NCI-H524 treated with DMSO at 0.1 percent for 48 hours (cell line): ENCODE results near the gene SERTAD4.
"Not testable (repeated sequence)": the region's sequence is repeated elsewhere in the genome, so short reads cannot be mapped to it uniquely, and the experiment has no call there.

Source experiments
- DNase-seq: peaks from one replicate; lab custom pipeline; 2025; lab: John Stamatoyannopoulos, UW

The SERTAD4 gene

DNA sequence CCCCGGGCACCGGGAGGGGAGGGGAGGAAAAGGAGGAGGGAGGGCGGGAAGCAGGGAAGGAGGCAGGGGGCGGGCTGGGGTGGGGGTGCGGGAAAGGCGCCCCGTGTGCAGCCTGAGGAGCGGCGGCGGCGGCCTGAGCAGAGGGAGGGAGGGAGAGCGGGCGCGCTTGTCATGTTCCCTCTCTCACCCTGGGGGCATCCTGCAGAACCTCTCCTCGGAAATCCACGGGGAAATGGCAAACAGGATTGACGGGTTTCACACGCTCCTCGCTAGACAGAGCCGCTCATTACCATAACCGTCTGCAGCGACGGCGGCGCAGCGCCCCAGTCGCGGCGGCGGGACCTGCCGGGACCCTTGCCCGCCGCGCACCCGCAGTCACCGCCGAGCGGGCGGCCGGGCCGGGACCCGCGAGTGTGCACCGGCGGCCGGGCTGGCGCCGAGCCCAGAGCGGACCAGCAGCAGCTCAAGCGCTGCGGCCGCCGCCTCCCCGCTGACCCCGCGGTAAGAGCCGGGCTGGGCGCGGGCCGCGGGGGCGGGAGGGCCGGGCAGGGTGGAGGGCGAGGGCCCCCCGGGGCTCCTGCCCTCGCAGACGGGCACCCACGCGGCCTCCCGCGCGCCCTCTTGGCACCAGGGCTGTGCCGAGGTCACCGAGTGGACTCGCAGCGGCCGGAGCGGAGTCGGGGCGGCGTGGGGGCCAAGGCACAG lies at the start of gene SERTAD4:
SERTAD4 (plus strand) TSS at position 286 of the 705 bp plus-strand sequence. CDS start 5,165 bp downstream, outside the sequence.
- no peak for DNase-seq

DNA sequence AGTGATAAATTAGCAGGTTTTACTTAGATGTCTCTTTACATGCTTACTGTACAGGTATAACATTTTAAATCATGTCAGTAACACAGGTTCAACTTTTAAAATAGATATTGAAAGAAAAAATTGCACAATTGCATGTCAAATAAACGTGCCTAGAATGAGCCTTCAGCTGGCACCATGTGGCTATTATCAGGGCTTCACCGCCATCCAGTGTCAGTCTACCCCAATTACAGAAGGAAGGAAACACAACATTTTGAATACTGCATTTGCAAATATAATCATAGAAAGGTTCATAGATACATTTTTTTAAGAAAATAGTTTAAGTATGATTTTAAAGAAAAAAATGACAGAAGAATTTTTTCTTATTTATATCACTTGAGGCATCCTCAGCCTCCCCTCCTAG lies 47.5 kb upstream of the SERTAD4 start:
- DNase-seq: no peak

DNA sequence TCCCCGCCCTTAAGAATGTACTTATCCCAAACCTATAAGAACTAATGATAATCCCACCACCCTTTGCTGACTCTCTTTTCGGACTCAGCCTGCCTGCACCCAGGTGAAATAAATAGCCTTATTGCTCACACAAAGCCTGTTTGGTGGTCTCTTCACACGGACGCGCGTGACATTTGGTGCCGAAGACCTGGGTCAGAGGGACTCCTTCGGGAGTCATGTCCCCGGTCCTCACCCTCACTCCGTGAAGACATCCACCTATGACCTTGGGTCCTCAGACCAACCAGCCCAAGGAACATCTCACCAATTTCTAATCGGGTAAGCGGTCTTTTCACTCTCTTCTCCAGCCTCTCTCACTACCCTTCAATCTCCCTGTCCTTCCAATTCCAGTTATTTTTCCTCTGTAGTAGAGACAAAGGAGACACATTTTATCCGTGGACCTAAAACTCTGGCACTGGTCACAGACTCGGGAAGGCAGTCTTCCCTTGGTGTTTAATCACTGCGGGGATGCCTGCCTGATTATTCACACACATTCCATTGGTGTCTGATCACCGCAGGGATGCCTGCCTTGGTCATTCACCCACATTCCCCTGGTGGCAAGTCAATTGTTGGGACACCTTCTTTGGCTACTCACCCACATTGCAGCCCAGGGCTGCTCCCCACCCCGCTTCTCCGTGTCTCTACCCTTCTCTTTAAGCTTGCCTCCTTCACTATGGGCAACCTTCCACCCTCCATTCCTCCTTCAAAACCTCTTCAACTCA lies 44.6 kb upstream of the SERTAD4 start:
- DNase-seq: not testable (repeated sequence)

DNA sequence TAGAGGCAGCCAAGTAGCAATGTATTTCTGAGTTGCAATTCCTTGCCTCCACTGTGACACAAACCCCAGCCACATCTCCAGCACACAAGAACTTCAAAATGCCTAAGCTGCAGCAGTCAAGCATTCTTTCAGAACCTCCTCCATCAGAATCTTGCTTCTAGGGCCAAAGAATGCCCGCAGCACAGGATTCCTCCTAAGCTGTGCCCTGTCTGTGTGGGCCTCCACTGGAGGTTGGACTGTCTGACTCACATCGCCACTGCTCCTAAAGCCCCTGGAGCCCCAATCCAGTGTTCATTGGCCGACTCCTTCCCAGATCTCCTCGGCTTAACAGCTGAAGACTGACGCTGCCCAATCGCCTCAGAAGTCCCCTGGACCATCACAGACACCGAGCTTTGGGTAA lies 43.2 kb upstream of the SERTAD4 start:
- DNase-seq: no peak

DNA sequence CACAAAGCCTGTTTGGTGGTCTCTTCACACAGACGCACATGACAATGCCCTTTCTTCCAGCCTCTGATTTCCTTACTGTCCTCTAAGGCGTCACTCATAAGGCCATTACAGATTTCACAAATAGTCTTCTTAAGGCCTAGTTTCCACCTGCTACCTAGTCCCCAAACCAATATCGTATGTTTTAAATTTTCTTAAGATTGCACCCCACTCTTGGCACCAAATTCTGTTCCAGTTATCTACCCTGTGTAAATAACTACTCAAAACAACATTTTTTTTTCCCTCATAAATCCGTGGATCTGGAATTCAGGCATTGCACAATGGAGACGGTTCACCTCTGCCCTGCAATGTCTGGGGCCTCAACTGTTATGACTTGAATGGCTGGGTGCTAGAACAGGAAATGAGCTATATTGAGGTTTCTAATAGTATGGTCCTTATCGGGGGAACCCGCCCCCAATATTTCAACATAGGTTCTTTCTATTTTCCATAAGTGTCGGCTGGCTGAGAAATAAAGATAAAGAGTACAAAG lies 36.9 kb upstream of the SERTAD4 start:
- DNase-seq: no peak

DNA sequence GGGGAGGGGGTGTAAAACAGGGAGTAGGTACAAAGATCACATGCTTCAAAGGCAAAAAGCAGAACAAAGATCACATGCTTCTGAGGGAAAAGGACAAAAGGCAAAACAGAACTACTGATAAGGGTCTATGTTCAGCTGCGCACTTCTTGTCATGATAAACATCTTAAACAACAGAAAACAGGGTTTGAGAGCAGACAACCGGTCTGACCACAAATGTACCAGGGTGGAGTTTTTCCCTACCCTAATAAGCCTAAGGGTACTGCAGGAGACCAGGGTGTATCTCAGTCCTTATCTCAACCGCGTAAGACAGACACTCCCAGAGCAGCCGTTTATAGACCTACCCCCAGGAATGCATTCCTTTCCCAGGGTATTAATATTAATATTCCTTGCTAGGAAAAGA lies 36.3 kb upstream of the SERTAD4 start:
- DNase-seq: not testable (repeated sequence)

DNA sequence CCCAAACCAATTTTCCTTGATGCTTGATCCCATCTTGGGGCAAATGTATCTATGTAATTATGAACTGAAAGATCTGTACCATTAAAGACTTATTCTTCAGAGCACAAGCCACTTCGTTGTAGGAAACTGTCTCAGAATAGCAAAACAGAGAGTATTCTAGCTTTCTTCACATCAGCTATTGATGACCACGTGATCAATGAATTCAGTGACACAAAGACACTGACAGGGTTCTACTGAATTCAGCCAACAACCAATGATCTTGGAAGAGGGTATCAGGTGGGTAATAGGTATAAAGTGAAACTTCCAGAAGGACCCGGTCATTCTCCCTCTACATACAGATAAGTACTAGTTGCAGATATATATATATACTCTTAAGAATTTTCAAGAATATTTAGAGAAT lies 33.8 kb upstream of the SERTAD4 start:
- DNase-seq: no peak

DNA sequence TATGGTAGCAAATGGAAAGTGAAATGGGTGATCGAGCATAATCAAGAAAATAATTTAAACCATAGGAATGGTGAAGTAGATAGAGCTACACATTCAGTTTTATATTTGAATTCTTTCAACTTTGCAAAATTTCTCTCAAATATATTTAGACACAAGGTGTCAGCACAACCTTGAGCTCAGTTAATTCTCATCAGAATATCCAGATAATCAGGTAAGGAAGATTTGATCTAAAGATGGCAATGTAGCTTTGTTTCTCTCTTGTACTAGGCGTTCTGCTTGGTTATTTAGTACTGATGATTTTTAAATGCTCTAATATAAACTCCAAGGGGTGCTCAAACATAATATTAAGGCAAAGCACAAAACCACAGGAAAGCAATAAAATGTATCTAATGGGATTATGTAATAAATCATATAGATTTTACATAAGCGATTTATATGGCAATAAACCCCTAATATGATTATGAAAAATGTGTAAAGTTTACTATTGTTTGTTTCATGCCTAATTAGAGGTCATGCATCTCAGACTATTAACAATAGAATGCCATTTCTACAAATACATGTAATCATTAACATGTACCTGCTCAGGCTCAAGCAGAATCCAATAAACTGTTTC lies 32.4 kb upstream of the SERTAD4 start:
- no peak for DNase-seq

DNA sequence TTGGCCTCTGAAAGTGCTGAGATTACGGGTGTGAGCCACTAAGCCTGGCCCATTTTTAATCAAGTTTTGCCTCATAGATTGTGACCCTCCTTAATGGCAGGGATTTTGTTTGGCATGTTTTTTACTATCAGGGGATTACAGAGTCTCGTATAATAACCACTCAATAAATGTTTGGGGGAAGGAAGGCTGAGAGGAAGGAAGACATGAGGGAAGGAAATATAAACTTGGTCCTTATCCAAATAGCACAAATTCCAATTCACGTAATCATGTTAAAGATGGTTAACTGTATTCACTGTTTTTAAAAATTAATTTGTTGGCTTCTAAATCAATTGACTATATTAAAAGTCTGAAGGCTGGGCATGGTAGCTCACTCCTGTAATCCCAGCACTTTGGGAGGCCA lies 30.9 kb upstream of the SERTAD4 start:
- no peak for DNase-seq

DNA sequence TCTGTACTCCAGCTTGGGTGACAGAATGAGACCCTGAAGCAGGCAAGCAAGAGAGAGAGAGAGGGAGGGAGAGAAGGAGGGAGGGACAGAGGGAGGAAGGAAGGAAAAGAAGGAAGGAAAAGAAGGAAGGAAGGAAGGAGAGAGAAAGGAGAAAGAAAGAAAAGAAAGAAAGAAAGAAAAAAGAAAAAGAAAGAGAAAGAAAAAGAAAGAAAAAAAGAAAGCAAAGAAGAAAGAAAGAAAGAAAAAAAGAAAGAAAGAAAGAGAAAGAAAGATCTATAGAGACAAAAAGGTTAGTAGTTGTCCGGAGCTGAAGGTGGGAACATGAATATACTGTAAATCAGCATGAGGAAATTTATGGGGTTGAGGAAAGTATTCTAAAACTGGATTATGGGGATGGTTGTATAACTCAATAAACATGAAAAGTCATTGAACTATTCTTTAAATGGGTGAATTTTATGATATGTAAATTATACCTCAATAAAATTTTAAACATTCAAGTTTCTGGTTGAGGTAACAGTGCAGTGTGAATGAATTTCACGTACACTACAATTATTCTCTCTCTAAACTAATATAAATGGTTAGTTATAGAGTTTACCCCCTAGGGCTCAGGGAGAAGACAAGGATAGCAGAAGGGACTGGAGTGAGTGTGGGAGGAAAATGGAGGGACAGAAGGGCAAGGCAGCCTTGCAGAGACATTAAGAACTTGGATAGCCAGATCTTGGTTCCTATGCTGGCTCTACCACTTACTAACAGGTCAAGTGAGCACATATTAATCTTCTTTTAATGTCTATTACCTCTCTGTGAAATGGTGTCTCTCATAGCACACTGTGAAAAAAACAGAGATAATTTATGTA lies 24.8 kb upstream of the SERTAD4 start:
- no peak for DNase-seq

DNA sequence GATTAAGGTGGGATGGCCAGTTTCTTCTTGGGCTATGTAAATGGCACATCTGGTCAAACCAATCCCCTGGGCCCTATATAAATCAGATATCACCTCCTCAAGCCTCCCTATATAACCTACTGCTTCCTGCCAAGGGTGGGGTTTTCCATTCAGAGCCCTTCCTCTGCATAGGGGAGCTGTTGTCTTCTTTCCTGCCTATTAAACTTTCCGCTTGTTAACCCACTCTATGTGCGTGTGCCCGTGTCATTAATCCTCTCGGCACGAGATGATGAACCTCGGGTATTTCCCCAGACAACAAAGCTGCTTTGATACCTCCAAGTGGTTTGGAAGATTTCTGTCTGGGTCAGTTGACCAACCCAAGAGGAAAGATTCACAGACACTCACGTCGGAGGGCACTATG lies 19.3 kb upstream of the SERTAD4 start:
- no peak for DNase-seq

DNA sequence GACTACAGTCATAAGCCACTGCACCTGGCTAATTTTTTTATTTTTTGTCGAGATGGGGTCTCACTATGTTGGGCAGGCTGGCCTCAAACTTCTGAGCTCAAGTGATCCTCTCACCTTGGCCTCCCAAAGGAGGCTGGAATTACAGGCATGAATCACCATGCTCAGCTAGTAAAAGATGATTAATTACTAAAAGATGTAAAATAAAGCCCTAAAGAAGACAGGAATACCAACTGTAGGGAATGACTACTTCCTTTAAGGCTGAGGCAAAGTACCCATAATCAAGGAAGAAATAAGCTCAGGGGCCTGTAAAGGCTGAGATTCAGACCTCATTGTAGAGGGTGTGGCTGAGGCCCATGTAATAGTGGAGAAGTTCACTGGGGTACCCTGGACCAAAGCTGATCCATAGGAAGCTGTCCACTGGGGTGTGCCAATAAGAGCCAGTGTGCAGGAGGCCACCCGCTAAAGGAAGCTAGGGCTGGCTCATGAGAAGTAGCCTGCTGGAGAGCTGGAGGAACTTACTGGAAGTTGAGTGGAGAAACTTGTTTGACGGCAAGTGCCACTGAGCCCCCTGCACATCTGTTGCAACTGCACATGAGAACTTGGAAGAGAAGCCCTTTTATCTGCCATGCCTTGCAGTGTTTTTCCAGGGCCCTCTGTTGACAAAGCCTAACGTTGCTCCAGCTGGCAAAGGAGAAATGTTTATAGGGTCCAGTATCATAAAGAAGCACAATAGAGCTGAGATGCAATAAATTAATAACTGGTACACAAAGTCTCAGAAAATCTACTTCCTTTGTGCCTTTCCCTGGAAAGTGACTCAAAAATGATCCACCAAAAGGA lies 17.8 kb upstream of the SERTAD4 start:
- DNase-seq: no peak

DNA sequence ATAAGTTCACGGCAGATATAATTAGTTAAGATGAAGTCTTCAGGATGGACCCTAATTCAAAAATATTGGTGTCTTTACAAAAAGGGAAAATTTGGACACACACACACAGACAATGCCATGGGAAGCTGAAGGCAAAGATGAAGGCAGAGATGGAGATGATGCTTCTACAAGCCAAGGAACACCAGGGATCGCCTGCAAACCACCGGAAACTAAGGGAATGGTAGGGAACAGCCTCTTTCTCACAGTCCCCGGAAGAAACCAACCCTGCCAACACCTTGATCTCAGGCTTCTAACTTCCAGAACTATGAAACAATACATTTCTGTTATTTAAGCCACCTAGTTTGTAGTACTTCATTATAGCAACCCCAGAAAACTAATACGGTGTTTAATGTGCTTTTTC lies 15.1 kb upstream of the SERTAD4 start:
- DNase-seq: no peak

DNA sequence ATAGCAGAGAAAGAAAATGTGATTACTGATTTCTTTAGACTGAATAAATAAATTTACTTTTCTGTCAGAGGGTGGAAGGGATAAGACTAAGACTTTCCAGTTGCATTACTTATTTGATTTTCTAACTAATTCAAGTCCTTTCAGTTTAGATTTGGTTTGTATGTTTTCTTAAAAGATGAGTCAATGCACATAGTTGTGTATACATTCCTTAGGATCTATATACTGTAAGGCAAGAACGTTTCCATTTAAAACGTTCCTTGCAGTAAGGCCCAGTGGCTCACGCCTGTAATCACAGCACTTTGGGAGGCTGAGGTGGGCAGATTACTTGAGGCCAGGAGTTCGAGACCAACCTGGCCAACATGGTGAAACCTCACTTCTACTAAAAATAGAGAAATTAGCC lies 14.5 kb upstream of the SERTAD4 start:
- no peak for DNase-seq

DNA sequence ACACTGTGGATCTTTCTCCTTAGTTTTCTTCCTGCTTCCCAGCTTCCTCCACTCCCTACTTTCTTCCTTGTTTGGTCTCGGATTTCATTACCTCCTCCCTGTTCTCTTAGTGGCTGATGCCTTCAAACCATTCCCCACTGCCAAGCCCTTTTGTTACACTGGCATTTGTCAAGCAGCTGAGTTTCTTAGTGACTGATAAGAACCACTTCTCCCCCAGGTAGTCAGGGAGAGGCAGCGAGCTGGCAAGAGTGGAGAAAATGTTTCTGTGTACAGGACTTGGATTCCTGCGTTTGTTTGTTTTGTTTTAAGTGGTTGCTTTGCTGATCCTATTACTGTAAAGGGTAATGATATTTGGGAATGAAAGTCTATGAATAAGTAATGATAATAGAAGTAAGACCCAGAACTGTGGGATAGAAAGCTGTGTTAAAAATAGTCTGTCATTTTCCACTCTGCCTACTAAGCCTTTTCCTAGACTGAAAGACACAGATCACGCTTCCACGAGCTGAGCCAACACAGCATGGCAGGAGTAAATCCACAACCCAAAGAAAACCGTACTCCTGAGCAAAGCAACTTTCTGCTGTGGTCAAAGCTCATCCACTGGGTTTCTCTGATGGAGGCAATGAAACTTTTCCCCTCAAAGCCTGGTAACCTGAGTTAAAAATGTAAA lies 10.1 kb upstream of the SERTAD4 start:
- no peak for DNase-seq

DNA sequence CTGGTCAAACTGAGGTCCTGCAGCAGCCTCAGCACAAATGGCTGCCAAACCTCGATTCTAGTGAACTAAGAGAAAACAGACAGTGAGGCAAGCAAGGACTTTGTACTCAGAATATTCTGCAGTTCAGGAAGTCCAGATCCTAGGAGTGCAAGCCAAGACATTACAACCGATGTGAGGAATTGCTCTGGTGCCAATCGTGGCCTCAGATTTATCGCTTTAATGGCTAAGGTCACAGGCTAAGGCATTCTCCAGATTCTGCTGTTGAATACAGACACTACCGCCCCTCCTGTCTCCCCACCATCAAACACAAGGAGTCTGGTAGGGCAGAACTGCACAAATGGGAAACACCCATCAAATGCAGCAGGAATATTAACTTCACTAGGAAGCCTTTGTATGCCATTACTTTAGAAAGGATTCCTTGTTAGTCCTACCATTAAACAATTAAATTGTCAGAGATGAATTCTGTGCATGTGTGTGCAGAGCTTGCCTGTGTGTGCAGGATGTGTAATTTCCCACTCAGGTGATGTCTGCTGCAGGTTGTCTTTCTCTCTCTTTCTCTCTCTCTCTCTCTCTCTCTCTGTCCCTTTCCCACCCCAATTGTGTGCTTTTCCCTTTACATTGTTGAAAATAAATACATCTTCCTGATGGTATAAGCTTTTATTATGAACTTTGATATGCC lies 9.2 kb upstream of the SERTAD4 start:
- no peak for DNase-seq

DNA sequence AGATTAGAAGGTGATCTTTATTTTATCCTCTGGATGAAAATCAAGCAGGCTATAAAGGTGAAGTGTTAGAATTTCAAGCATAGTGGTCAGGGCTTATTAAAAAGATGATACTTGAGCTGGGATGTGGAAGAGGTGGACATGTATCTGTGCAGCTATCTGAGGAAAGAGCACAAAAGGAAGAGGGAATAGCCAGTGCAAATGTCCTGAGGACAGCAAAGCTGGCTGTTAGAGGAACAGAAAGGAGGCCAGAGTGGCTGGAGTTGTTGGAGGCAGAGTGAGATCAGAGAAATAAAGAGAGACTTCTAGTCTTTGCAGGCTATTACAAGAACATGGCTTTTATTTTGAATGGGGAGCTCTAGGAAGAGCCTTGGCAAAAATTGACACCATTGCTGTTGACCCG lies 4.4 kb upstream of the SERTAD4 start:
- no peak for DNase-seq

DNA sequence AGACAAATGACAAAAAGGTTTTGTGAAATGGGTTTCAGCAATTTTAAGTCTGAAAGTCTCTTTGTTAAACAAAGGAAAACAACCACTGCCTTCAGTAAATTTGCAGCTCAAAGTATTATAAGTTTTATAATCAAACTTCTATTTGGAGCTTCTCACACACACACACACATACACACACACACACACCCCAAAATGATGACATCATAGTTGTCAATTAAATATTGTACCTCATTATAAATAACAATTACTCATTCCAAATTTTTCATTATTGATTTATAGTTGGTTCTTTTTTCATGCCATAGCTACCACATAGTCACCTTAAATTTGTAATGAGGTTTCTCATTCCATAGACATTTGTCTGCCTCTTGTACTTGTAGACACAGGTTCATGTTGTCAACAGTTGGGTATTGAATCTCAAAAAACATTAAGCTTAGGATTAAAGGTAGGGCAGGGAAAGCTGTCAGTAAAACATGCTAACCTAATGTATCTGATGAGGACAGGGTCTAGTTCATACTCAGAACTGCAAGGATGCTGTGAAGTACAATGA lies 2.4 kb upstream of the SERTAD4 start:
- no peak for DNase-seq

DNA sequence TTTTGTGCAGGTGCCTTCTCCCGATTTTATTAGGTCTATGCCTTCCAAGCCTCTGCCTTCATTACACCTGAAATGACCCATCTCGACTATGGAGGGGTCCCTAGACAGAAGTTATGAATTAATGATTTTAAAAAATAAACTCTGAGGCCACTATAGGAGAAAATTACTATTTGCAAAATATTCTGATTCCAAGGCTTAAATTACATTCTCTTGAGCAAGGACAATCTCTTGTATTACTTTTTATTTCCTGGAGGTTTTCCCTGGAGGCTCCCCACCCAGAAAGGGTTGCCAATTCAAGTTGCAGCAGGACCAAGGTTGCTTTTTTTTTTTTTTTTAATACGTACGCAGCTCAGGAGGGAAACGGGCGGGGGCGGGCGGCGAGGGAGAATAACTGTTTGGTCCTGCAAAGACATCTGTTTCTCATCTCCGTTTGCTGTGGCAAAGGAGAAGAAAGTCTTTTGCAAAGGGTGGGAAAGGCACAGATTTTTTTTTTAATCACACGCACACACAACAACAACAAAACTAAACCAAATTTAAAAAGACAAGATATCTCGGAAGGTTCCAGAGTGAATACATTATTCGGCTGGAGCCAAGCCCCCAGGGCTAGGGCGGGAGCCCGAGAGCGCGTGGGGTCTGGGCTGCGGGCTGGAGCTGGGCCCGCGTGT lies 618 bp upstream of the SERTAD4 start:
- no peak for DNase-seq
